Femur (tissue), 1 donor: ENCODE results near the gene THEM5.
A peak's percentile ranks its signal among the peaks of the same experiment; 100 is the strongest.
"Not testable (repeated sequence)": the region's sequence is repeated elsewhere in the genome, so short reads cannot be mapped to it uniquely, and the experiment has no call there.

Source experiments
- DNase-seq: peaks from one replicate; pipeline ENCODE4 v3.0.0-alpha.2; 2017

The THEM5 gene

GRCh38 chr1:151867321-151867720 is 13.8 kb upstream of the THEM5 start:
- no peak for DNase-seq

- no peak for DNase-seq
Measured at GRCh38 chr1:151864411-151864810, 10.9 kb upstream of the THEM5 start.

GRCh38 chr1:151862604-151863003 is 9.1 kb upstream of the THEM5 start:
- DNase-seq = no peak

GRCh38 chr1:151860504-151861187 is 7.1 kb upstream of the THEM5 start:
- no peak for DNase-seq

GRCh38 chr1:151859891-151860293 is 6.4 kb upstream of the THEM5 start:
- no peak for DNase-seq

- no peak for DNase-seq
Measured at GRCh38 chr1:151858886-151859665, 5.6 kb upstream of the THEM5 start.

- DNase-seq = no peak
Measured at GRCh38 chr1:151858030-151858746, 4.7 kb upstream of the THEM5 start.

- DNase-seq = no peak
Measured at GRCh38 chr1:151855933-151856332, 2.4 kb upstream of the THEM5 start.

GRCh38 chr1:151855516-151855915 is 2.0 kb upstream of the THEM5 start:
- not testable (repeated sequence) for DNase-seq

GRCh38 chr1:151854658-151855057 is 1.1 kb upstream of the THEM5 start:
- no peak for DNase-seq

- no peak for DNase-seq
Measured at GRCh38 chr1:151852733-151853132, 779 bp downstream of the THEM5 start.

- no peak for DNase-seq
Measured at GRCh38 chr1:151851886-151852285, 1.6 kb downstream of the THEM5 start.

GRCh38 chr1:151849871-151850270 is 3.6 kb downstream of the THEM5 start:
- no peak for DNase-seq

- DNase-seq = no peak
Measured at GRCh38 chr1:151849126-151849525, 4.4 kb downstream of the THEM5 start.

GRCh38 chr1:151847867-151848596 is 5.5 kb downstream of the THEM5 start:
- no peak for DNase-seq

- DNase-seq = peak; percentile 4
Measured at GRCh38 chr1:151846686-151847237, 6.8 kb downstream of the THEM5 start.

- DNase-seq = peak; percentile 3
Measured at GRCh38 chr1:151846062-151846568, 7.4 kb downstream of the THEM5 start.

GRCh38 chr1:151843398-151843797 is 10.1 kb downstream of the THEM5 start:
- no peak for DNase-seq

- DNase-seq = no peak
Measured at GRCh38 chr1:151841141-151841540, 12.4 kb downstream of the THEM5 start.

GRCh38 chr1:151840421-151840820 is 13.1 kb downstream of the THEM5 start:
- DNase-seq = no peak

GRCh38 chr1:151839457-151840403 is 13.8 kb downstream of the THEM5 start, which contains the start of gene C2CD4D:
Gene C2CD4D (minus strand): TSS chr1:151839820. CDS start chr1:151838989, 831 bp downstream.
- DNase-seq = peak; percentile 74
